GM21360 (cell line): Measurements from ENCODE around the gene CHST8.
"Not testable (repeated sequence)": the region's sequence is repeated elsewhere in the genome, so short reads cannot be mapped to it uniquely, and the experiment has no call there.

Experiments
- ATAC-seq: cut with Tn5 transposase; IDR thresholded peaks from one replicate; pipeline ENCODE4 v1.9.1; 2021; ENCODE audit warnings: mild to moderate bottlenecking, moderate library complexity; ENCODE audit not compliant: unreplicated experiment

The CHST8 gene

DNA sequence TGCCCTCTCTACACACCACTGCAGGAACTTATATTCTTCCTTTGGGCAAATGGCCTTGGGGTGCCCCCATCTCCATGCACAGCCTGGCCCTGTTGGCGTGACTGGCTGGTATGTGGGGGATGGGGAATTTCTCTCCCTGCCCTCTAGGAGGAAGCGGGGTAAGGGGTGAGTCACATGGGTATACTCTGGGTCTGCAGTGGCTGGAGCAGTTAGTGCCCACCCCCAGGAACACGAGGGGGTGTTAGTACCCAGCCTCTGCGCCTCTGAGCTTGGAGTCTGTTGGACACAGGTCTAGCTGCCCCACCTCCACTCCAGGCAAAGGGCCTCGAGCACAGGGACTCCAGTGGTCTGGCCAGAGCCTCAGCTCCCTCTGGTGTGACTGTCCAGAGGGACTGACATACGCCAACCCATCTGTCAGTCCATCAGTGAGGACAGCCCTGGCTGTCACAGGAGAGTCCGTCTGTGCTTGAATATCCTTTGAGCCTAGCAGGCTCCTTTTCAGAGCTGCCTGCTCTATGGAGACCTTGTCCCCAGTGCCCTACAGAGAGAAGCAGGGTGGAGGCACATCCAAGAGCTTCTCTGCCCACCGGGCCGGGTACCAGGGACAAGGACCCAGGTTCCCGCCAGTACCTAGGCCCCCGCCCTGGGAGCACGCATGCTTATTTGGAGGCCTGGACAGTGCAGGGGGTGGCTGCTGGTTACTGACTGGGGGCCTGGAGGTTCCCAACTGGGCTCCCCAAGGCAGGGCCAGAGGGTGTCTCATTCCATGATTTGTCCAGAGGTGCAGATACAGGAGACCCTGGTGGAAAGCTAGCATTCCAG, 66.6 kb downstream of the CHST8 start:
- no peak for ATAC-seq

DNA sequence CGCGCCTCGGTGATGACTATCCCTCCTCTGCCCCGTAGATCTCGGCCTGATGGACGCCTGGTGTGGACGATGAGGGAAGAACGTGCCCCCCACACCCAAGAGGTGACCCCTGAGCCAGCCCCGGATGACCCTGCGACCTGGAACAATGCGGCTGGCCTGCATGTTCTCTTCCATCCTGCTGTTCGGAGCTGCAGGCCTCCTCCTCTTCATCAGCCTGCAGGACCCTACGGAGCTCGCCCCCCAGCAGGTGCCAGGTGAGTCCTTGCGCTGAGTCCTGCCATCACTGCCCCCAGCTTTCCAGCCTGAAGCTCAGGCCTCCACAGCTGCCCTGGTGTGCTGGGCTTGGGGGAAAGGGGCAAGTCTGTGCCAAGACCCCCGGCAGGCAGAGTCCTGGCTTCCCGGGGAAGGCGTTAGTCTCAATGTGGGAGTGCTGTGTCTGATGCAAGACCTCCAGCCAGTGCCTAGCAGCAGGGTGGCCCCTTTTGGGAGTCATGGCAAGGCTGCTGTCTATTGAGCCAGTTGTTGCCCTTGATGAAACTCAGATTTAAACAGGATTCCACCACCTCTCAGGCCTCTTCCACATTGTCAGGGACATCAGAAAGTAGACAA, 67.5 kb downstream of the CHST8 start:
- no peak for ATAC-seq

DNA sequence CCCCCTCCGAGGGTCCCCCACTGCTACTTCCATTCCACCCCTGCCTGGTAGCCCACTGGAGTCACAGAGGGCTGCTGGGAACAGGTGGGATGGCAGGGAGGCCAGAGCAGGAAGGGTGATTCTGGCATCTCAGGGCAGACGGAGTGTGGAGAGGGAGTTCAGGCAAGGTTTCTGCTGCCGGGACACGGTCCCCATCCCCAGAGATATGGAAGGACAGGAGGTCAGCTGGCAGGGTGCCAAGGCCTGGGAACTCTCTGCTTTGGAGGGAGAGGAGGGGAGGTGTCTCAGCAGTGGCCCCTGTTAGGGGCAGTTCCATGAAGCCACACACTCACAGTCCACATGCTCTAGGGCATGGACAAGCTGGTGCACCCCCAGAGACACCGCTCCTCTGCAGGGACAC, 68.1 kb downstream of the CHST8 start:
- no peak for ATAC-seq

DNA sequence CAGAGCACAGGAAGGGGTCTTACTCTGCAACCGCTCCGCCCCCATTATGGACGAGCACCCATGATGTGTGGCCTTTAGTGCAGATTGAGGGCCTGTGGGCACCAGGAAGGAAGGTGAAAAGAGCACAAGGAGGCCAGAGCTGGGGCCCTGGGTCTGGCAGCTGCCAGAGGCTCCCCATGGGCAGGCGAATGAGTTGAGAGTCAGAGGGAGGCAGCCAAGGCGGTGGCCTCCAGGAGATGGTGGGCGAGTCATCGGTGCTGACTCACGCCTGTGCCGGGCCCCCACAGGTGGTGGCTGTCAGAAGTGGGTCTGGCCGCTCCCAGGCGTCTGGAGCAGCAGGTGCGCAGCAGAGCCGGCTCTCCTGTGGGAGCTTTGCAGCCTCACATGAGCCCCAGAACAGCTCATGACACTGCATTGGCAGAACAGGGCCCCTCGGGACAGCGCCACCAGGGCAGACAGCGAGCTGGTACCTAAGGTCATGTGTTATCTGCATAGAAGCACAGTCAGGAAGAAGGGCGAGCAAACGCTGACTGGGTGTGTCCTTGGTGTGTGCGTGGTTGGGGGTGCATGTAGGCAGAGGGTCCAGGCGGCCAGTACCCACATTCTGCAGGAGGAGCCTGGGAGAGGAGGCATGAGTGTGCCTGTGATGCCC, 68.8 kb downstream of the CHST8 start:
- no peak for ATAC-seq

DNA sequence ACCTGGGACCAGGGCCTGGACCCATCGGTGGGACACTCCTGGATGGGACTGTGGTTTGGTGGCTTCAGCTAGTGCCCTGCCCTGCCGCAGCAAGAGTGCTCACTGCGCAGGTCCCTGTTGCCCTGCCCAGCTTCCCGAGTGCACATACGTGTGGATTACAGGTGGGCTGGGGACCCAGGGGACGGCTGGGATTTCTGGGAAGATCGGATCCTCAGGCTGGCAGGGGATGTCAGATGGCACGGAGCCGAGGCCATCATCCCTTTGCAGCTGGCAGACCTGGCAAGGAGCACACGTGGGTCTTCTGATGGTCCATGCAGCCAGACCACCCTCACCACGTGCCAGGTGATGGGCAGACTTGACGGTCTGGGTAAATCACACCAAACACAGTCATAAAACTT, 69.3 kb downstream of the CHST8 start:
- no peak for ATAC-seq

DNA sequence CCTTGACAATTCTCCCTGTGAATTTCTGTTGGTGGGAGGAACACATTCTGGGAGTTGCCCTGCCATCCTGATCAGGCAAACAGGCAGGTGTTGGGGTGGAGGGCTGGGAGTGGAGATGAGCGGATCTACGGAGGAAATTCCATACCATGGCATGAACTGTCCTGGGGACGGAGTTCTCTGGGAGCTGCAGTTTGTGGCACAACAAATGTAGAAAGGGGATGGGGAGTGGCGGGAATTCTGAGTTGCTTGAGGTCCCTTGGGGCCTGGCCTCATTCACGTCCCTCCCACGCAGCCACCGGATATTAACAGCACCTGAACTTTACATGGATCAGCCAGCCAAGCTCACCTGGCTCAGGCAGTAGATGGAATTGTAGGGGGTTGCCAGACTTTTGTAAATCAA, 70.0 kb downstream of the CHST8 start:
- ATAC-seq, result no peak

DNA sequence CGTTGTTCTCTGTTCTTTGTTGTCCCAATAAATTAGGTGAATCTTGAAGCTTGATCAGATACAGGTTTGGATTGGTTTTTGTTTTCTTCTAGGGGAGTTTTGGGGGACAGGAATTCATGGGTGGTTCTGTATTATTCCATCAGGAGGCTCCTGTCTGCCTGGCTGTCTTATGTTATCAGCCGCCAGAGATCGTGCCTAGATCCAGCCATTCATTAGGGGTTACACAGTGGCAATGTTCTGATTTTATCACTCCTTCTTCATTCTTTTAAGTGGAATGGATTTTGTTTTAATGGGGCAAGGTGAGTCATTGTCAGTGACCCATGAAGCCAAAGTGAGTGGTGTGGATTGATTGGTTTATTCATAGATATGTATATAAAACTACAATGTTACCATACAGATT, 71.9 kb downstream of the CHST8 start:
- no peak for ATAC-seq

DNA sequence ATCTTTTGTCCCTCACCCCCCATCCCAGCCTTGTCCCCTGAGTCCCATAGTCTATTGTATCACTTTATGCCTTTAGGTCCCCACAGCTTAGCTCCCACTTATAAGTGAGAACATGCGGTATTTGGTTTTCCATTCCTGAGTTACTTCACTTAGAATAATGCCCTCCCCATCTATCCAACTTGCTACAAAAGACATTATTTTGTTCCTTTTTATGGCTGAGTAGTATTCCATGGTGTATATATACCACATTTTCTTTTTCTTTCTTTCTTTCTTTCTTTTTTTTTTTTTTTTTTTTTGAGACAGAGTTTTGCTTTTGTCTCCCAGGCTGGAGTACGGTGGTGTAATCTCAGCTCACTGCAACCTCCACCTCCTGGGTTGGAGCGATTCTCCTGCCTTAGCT, 73.8 kb downstream of the CHST8 start:
- not testable (repeated sequence) for ATAC-seq

DNA sequence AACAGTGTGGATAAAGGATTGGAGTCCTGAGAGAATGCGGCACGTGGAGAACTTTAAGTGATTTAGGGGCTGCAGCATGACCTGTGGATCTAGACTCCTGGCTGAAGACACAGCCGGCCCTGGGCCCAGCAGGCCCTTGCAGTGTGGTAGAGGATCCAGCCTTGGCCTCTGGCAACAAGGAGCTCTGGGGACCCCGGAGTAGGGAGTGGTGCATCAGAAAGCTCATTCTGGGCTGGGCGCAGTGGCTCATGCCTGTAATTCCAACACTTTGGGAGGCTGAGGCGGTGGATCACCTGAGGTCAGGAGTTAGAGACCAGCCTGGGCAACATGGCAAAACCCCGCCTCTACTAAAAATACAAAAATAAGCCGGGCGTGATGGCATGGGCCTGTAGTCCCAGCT, 76.0 kb downstream of the CHST8 start:
- ATAC-seq, result no peak

DNA sequence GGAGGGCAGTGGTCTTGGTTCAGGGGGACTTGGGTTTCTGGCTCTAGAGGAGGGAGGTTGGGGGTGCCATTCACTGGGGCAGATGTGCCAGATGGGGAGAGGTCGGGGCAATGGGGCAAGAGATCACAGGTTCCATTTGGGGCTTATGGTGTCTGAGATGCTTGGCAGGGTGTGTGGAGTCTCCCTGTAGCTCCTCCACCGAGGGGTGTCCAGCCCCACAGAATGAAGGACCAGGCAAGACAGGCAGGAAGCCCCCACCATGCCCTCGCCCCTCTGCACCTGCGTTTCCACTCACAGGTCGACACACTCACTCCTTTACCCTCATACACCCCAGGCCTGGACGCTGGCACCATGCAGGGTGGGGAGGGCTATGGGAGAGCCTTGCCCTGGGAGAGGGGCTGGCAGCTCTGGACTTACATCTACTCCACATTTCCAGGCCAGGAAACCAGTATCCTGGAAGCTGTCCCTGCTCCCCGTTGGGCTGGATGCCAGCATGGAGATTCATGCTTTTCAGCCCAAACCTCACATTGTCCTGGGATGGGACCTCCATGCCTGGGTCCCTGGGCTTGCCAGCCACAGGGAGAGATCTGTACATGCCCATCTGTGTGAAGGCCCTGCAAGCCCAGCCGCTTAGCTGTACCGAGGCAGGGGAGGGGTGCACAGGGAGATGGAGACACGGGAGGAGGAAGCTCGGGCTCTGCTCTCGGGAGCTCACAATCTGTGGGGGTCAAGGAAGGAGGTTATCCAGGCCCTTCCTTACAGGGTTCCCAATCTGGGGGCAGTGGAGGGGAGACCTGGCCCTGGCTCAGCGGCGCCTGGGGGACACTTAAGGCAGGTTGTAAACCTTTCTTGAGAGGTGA, 77.1 kb downstream of the CHST8 start:
- no peak for ATAC-seq

DNA sequence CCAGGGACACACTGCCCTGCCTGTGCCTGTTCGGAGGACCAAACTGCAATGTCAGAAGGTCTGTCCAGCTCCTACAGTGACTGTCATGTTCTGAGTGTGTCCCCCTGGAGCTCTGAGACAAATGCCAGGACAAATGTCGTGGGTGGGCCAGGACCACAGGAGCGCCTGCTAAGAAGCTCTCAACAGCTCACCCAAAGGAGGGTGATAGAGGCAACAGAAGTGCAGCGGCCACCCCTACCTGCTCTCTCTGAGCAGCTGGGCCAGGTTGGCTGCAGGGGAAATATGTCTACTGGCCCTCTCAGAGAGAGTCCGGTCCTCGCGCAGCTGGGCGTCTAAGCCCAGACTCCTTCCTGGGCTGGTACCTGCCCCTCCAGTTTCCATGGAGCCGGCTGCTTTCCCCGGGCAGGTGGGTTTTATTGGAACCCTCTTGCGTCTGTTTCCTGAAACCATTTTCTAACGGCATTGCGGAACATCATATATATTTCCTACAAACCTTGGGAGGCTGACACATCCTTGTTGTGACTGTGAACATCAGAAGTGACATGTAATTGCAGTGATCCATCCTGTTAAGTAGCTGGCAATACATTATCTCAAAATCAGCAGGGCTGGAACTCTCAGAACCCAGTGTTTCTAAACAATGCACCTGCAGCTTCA, 78.1 kb downstream of the CHST8 start:
- ATAC-seq, result no peak

DNA sequence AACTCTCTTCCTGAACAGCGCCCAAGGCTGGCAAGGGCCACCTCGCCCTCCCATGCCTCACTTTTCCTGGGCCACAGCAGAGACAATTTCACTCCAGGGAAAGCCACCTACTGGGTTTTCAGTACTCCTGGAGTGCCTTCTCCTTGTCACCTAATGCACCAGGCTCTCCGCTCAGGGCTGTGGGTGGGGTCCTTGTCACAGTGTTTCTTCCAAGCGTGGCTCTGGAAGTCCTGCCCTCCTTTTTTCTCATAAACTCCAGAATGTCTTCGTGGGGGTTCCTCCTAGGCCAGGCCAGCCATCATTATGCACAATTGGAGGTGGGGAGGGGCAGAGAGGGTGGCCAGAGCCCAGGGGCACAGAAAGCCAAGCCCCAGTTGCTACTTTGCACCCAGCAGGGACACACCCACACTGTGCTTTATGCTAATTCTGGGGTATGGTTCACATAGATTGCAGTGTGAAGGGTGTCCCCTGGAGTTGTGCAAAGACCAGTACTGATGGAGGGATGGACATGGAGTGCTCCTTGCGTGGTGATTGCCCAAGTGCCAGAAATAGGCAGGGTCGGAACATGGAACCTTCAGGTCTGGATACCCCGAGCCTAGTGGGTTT, 78.8 kb downstream of the CHST8 start:
- ATAC-seq, result no peak

DNA sequence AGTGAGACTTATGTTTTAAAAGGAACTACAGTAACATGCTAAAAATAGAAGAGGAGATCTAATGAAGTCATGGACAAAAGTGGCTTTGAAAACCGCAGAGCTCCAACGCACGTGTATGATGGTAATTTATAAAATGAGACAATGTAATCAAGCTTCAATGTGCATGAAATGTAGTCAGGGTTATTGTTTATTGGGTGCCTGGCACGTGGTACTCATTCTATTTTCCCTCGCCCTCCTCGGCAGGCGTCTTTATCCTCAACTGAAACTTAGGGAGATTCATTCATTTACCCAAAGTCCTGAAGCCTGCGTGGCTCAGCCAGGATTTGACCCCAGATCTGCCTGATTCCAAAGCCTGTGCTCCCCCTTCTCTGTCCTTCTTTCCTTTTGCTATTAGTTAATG, 79.8 kb downstream of the CHST8 start:
- ATAC-seq, result no peak

DNA sequence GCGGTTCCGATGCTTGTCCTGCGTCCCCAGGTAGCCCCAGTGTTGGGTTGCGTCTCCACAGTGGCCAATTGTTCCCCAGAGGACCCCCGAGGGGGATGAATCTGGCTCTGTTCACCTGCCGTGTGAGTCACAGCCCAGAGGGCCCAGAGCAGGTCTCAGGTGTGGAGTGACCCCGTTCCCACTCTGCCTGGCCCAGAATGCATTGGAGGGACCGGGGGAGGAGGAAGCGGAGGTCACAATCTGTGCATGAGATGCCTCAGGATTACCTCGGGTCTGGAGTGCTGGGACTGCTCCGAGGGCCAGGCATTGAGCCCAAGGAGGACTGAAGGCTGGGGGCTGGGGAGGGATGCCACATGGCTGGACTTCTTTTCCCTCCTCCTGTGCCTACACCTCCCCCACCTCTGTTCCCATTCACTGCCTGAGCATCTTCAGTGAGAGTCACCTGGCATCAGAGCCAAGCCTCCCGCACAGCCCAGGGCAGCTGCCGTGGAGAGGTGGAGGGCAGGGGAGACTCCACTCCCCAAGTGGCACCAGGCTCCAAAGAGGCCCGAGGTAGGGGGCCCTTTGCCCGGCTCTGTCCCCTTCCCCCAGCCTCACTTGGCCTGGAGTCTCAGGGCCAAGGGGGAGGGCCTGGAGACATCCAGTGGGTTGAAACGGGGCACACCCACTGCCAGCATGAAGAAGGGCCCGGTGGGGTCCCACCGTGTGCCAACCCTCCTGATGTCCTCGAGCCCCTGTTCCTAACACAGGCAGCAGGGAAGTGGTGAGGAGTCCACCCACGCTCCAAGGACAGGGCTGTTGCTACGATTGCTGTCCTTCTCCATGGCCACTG, 81.1 kb downstream of the CHST8 start:
- ATAC-seq, result no peak

DNA sequence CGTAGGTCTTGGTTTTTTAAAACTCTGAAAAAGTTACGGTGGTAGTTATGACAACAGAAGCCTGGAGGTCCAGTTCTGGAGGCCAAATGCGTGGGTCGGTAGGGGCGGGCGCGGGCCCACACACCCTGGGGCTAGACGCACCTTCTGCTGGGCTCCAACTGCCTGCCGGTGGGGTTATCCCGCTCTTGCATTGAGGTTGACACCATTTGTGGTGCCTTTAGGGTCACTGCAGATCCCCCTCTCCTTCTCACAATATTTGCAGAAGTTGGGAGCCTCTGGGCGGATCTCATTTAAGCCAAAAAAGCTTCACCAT, 81.6 kb downstream of the CHST8 start:
- no peak for ATAC-seq

DNA sequence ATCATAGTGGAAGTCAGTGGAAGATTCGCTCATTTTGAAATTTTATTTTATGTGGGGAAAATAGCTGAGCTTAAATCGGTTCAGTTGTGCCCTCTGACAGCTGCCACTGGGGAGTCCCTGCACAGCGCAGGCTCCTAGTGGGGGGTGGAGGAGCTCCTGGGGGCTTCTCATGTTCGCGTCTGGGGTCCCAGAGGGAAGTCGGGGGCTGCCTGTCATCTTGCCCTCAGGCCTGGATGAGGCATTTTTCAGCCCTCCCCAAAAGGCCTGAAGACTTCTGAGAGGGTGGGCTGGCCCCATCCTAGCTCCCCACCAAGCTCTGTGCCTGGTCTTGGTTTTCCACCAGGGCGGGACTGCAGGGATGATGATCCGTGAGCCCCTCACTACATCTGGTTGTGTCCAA, 82.1 kb downstream of the CHST8 start:
- ATAC-seq, result no peak

DNA sequence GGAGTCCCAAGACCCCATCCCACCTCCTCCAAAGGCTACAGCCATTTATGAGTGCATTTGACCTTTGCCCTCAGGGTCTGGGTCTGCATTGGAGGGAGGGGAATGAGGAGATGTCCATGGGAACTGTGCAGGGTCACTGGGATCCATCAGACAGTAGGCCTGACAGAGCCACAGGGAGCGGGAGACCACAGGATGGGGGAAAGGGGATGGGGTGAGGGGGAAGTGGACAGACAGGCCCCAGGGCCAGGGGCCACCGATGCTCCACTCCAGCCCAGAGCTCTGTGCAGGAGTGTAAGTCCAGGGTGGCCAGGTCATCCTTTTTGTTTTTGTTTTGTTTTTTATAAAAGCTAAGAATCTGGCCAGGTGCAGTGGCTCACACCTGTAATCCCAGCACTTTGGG, 82.5 kb downstream of the CHST8 start:
- no peak for ATAC-seq

DNA sequence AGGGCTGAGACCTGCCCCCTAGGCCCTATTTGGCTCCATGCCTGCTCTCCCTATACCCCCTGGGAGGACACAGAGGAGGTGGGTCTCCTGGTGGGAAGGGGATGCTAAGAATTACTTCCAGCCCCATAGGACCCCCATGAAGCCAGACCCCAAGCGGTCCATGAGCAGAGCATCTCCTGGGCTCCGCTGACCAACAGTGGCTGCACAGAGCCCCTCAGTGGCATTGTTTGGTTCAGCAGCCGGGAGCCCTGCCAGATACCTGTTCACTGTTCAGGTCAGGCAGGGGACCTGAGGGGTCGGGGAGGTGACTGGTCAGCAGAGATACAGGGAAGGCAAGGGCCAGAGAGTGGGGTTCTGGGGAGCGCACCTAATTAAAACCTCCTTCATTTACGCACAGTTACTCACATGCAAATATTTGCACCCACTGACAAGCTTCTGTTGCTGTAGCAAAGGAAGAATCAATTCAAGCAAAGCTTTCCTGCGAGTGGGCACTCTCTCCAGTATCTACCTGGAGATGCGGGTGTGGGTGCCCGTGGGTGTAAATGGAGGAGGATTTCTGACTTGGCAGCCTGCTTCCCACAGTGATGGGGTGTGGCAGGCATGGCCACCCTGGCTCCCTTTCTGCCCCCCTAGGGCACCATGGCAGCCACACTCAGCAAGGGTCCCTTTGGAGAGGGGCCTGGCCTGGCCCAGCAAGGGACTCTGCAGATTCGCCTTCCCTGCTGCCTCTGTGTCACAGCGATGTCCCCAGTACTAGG, 83.5 kb downstream of the CHST8 start:
- no peak for ATAC-seq

DNA sequence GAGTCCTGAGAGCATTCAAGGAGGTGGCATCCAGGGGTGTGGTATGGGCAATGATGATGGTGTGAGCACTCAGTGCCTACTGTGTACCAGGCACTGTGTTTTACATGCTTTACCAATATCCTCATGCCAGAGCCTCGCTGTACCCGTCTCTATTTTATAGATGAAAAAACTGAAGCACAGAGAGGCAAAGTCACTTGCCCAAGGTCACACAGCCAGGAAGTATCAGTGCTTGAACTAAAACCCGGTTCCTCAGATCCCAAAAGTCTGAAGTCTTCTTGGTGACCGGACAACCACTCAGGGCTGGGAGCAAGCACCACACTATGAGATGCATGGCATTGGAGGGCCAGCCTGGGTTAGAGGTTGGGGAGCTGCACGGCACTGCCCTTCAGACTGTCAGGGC, 84.1 kb downstream of the CHST8 start:
- ATAC-seq, result no peak
